Liver (tissue), 9 donors: Measurements from ENCODE around the gene FAT4. TPM values are rescaled to one million over a fixed set of nuclear protein-coding genes. Genes with fewer than 3 reads are reported as not detected.

ENCODE experiments used
- DNase-seq: peaks from one replicate; pipeline ENCODE4 v3.0.0-alpha.2; 2017; ENCODE audit warnings: low spot score
- H3K27ac ChIP-seq, 2 donors: one replicate each; pipeline ENCODE4 v1.7.0; 2013; ENCODE audit warnings: inconsistent platforms in 2 of 2, low read length in 2 of 2, control low read depth in 1 of 2, low read depth in 1 of 2, mild to moderate bottlenecking in 1 of 2
- H3K27me3 ChIP-seq, 4 donors: one replicate each; pipeline versions ENCODE4 v1.6.1 to v1.7.0; 2013; ENCODE audit warnings: low read length in 3 of 4, inconsistent platforms in 1 of 4, mild to moderate bottlenecking in 1 of 4, moderate library complexity in 1 of 4; ENCODE audit not compliant: control insufficient read depth in 4 of 4, insufficient read depth in 4 of 4
- H3K36me3 ChIP-seq, 4 donors: one replicate each; pipeline versions ENCODE4 v1.6.1 to v1.7.0; 2013; ENCODE audit warnings: low read length in 3 of 4, mild to moderate bottlenecking in 3 of 4, low read depth in 1 of 4, moderate library complexity in 1 of 4; ENCODE audit not compliant: control insufficient read depth in 4 of 4, insufficient read depth in 3 of 4
- H3K4me1 ChIP-seq, 4 donors: one replicate each; pipeline versions ENCODE4 v1.6.1 to v1.7.0; 2013; ENCODE audit warnings: low read length in 3 of 4, mild to moderate bottlenecking in 3 of 4, moderate library complexity in 1 of 4; ENCODE audit not compliant: control insufficient read depth in 4 of 4, insufficient read depth in 4 of 4
- H3K4me3 ChIP-seq, 3 donors: one replicate each; pipeline versions ENCODE4 v1.6.1 to v1.7.0; 2013; ENCODE audit warnings: low read length in 3 of 3, control low read depth in 1 of 3, low read depth in 1 of 3, mild to moderate bottlenecking in 1 of 3
- H3K9ac ChIP-seq, 2 donors: one replicate each; pipeline ENCODE4 v1.7.0; 2013; ENCODE audit warnings: low read length in 2 of 2, mild to moderate bottlenecking in 2 of 2, moderate library complexity in 2 of 2, control low read depth in 1 of 2, low read depth in 1 of 2
- H3K9me3 ChIP-seq, 4 donors: one replicate each; pipeline versions ENCODE4 v1.6.1 to v1.7.0; 2013; ENCODE audit warnings: low read length in 3 of 4; ENCODE audit not compliant: control insufficient read depth in 4 of 4
- ATF3 ChIP-seq: IDR thresholded peaks from 2 replicates; pipeline ENCODE4 v1.6.1; 2016; ENCODE audit warnings: antibody characterized with exemption
- CTCF ChIP-seq: fragments of 150-350 bp; IDR thresholded peaks from 2 replicates; pipeline ENCODE4 v1.5.1; 2017; ENCODE audit warnings: improper control_type of control experiment, low read depth, low read length; ENCODE audit not compliant: missing input control
- FOXA1 ChIP-seq: IDR thresholded peaks from 2 replicates; pipeline ENCODE4 v1.6.1; 2016; ENCODE audit warnings: antibody characterized with exemption
- FOXA2 ChIP-seq: IDR thresholded peaks from 2 replicates; pipeline ENCODE4 v1.6.1; 2016; ENCODE audit warnings: antibody characterized with exemption
- GABPA ChIP-seq, 2 donors: IDR thresholded peaks in 1 of 2; conservative IDR thresholded peaks in 1 of 2; 2 replicates each; pipeline ENCODE4 v1.6.1; 2016; ENCODE audit warnings: antibody characterized with exemption in 2 of 2, mild to moderate bottlenecking in 1 of 2, moderate library complexity in 1 of 2
- HNF4A ChIP-seq, 2 donors: conservative IDR thresholded peaks; 2 replicates each; pipeline ENCODE4 v1.6.1; 2016; ENCODE audit warnings: antibody characterized with exemption in 2 of 2, mild to moderate bottlenecking in 2 of 2
- MAX ChIP-seq: IDR thresholded peaks from 2 replicates; pipeline ENCODE4 v1.6.1; 2016; ENCODE audit warnings: antibody characterized with exemption
- NR2F2 ChIP-seq: IDR thresholded peaks from 2 replicates; pipeline ENCODE4 v1.6.1; 2016; ENCODE audit warnings: antibody characterized with exemption
- RAD21 ChIP-seq, 2 donors: IDR thresholded peaks; 2 replicates each; pipeline ENCODE4 v1.6.1; 2016; ENCODE audit warnings: antibody characterized with exemption in 2 of 2, mild to moderate bottlenecking in 2 of 2
- REST ChIP-seq: IDR thresholded peaks from 2 replicates; pipeline ENCODE4 v1.6.1; 2016; ENCODE audit warnings: antibody characterized with exemption, mild to moderate bottlenecking
- RXRA ChIP-seq, 2 donors: IDR thresholded peaks; 2 replicates each; pipeline ENCODE4 v1.6.1; 2017 to 2018; ENCODE audit warnings: antibody characterized with exemption in 2 of 2, mild to moderate bottlenecking in 1 of 2
- SP1 ChIP-seq: IDR thresholded peaks from 2 replicates; pipeline ENCODE4 v1.6.1; 2018; ENCODE audit warnings: antibody characterized with exemption, mild to moderate bottlenecking
- YY1 ChIP-seq: IDR thresholded peaks from 2 replicates; pipeline ENCODE4 v1.6.1; 2016; ENCODE audit warnings: antibody characterized with exemption, mild to moderate bottlenecking
- WGBS: extraction: QIAGEN DNeasy Blood & Tissue Kit; methylation state at CpG from one replicate; pipeline ENCODE4 v1.1.7; 2013; 5-methylcytosine and 5-hydroxymethylcytosine counted together
- polyA plus RNA-seq, 2 donors: library from polyadenylated mRNA; stranded (reverse) in 1 of 2; unstranded in 1 of 2; fragments of 200-250 nt in 1 of 2; fragments of >200 nt in 1 of 2; fragmentation: Nextera tagmentation in 1 of 2; extraction: Ambion mirVana in 1 of 2; gene quantifications; one replicate each; pipeline versions ENCODE4 v1.2.1 to v1.2.3, GENCODE V29; 2013 to 2015
- total RNA-seq, 2 donors: library from RNA; depleted of rRNA; stranded (reverse); fragments of >200 nt; gene quantifications; one replicate each; pipeline ENCODE4 v1.2.3, GENCODE V29; 2014
- donor health status: healthy.
- donor health status: healthy.
- donor health status: healthy.
- donor health status: healthy.
- donor health status: healthy.

FAT4 gene
- total and polyA plus RNA-seq, 4 donors: 0.90 to 11.5 (median 4.1) TPM

GRCh38 chr4:125315576-125316400 is 1.0 kb downstream of the FAT4 start:
- H3K4me3 ChIP-seq: peak overlapping the region; percentile 81 to 90 (median 85)
- peak; percentile 47 for DNase-seq
- H3K27me3 ChIP-seq: no peaks in the 10 kb centered on the region
- under 1% methylated on average over 51 of the region's 51 CpGs for WGBS
- H3K36me3 ChIP-seq: no peaks in the 10 kb centered on the region
- no peaks in the 10 kb centered on the region for H3K9me3 ChIP-seq
- H3K27ac ChIP-seq: peak overlapping the region; percentile 95 to 96
- peak overlapping the region; percentile 77 to 80 for H3K9ac ChIP-seq
- TF ChIP-seq CTCF: no peak
- no peak for TF ChIP-seq ATF3
- no peak for TF ChIP-seq FOXA2
- no peak for TF ChIP-seq RXRA (IDR thresholded peaks at IDR 0.05)
- no peak for TF ChIP-seq GABPA (IDR thresholded peaks at IDR 0.05 in 1 of 2, conservative IDR thresholded peaks at IDR 0.05 in 1 of 2)
- no peak for TF ChIP-seq RAD21 (IDR thresholded peaks at IDR 0.05)
- no peak for TF ChIP-seq NR2F2
- TF ChIP-seq HNF4A (conservative IDR thresholded peaks at IDR 0.05): no peak
- TF ChIP-seq FOXA1: no peak
- no peak for TF ChIP-seq REST
- no peak for TF ChIP-seq YY1
- TF ChIP-seq MAX: no peak
- H3K4me1 ChIP-seq: peaks cover 4 to 38% (median 22%) of the 10 kb centered on the region in 4 donors

GRCh38 chr4:125316401-125316790 is 1.6 kb downstream of the FAT4 start:
- Histone ChIP-seq H3K9ac (peak overlapping the region in 1 of 2 donors; percentile 13), H3K27me3 (no peaks in the 10 kb centered on the region), H3K4me3 (peak overlapping the region; percentile 75 to 90 (median 85)), H3K27ac (peak overlapping the region; percentile 11 to 95), H3K36me3 (no peaks in the 10 kb centered on the region), H3K9me3 (no peaks in the 10 kb centered on the region), H3K4me1 (peaks cover 4 to 38% (median 23%) of the 10 kb centered on the region in 4 donors)
- DNase-seq: peak; percentile 34
- TF ChIP-seq ATF3 (no peak), GABPA (IDR thresholded peaks at IDR 0.05 in 1 of 2, conservative IDR thresholded peaks at IDR 0.05 in 1 of 2) (no peak), HNF4A (conservative IDR thresholded peaks at IDR 0.05) (peak; percentile 6 to 22), SP1 (no peak)
- under 1% methylated on average over 25 of the region's 25 CpGs for WGBS
